NCI-H446 (cell line): Measurements from ENCODE around the gene DPP6.
"Not testable (repeated sequence)": the region's sequence is repeated elsewhere in the genome, so short reads cannot be mapped to it uniquely, and the experiment has no call there.

ENCODE experiments used
- DNase-seq, 2 experiments: peaks; one replicate each; lab custom pipeline; 2025; lab: John Stamatoyannopoulos, UW

The DPP6 gene

DNA sequence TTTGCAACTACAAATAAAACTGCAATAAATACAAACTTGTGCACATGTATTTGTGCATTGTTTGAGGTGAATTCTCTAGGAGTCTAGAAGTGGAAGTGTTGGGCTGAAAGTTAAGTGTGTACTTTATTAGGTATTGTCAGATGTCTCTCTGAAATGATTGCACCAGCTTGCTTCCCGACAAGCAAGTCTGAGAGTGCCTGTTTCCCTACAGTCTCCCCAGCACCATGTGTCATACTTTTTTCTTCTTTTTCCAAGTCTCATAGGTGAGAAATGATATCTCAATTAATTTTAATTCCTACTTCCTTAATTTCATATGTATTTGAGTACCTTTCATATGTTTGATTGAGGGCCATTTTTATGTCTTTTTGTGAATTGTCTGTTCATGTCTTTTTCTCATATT lies 614.6 kb downstream of the DPP6 start:
- no peak for DNase-seq

- DNase-seq, result no peak
These were observed 620.6 kb downstream of the DPP6 start for GRCh38 chr7:154672659-154673415.

DNA sequence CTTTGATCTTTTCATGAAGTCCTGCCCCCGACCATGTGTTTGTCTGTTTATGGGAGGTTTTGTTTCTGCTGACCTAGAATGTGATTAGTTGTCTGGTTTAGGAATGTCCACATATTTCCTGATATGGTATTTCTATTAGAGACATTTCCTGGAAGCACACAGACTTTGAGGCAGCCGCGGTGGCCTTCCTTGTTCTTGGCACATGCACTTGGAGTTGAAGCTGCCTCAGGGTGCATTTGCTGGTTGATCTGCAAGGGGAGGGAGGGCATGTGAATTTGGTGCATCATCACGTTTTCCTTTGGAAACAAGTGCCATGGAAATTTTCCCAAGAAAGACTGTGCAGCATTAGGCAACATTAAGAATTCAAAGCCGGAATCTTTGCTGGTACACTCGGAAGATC lies 622.0 kb downstream of the DPP6 start:
- no peak for DNase-seq

GRCh38 chr7:154675560-154675959 lies 623.4 kb downstream of the DPP6 start:
- DNase-seq, result no peak

GRCh38 chr7:154676033-154676421 lies 623.8 kb downstream of the DPP6 start:
- not testable (repeated sequence) for DNase-seq

DNA sequence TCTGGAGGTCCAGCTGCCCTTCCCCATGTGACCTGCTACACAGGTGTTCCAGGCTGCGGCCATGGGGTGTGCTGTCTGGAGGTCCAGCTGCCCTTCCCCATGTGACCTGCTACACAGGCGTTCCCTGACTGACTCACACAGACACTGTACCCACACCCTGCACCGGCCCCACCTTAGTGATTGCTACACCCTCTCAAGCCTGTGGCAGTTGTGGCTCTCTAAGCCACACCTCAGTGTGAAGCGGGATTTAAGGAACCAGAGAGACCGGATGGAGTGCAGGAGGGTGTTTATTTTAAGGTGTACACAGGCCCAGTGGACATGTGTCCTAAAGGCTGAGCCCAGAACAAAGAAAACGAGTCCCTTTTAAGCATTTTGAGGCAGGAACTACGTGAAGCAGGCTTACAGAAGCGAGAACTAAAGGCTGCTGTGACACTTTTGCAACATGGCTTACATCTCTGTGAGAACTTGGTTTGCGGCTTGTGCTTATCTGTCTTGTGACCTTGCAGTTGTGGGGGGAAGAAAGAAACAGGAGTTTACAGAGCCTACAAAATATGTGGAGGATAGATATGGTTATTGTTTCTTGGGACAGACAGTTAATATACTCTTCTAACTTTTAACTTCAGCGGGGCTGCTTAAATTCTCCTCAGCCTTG lies 624.4 kb downstream of the DPP6 start:
- no peak for DNase-seq

GRCh38 chr7:154677454-154677853 lies 625.3 kb downstream of the DPP6 start:
- DNase-seq, result no peak

DNA sequence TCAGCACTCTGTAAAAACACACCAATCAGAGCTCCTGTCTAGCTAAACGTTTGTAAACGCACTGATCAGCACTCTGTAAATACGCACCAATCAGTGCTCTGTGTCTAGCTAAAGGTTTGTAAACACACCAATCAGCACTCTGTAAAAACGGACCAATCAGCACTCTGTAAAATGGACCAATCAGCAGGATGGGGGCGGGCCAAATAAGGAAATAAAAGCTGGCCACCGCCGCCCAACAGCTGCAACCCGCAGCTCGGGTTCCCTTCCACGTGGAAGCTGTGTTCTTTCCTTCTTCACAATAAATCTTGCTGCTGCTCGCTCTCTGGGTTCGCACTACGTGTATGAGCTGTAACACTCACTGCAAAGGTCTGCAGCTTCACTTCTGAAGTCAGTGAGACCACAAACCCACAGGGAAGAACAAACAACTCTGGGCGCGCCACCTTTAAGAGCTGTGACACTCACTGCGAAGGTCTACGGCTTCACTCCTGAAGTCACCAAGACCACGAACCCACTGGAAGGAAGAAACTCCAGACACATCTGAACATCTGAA lies 625.9 kb downstream of the DPP6 start:
- not testable (repeated sequence) for DNase-seq

- DNase-seq, result no peak
These were observed 627.3 kb downstream of the DPP6 start for GRCh38 chr7:154679379-154680053.

GRCh38 chr7:154680894-154681659 lies 628.9 kb downstream of the DPP6 start:
- DNase-seq, result no peak

DNA sequence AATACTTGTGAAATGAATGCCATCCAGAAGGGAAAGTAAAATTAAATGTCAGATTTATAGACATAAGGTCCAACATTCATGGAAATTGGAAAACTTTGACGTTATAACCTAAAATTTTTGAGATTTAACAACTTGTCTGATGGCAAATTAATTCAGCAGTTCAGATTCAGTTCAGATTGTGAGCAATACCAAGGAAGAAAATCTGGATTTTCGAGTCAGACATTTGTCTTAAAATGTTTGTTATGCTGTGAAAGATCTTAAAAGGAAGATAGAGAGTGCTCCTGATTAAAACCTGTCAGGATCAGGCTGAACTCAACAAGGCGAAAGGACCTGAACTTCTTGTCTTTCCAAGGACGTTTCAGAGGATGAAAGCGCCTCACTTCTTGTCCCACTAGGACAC lies 629.8 kb downstream of the DPP6 start:
- DNase-seq, result no peak

GRCh38 chr7:154684666-154685563 lies 632.7 kb downstream of the DPP6 start:
- no peak for DNase-seq

- no peak for DNase-seq
These were observed 633.3 kb downstream of the DPP6 start for GRCh38 chr7:154685564-154685901.

DNA sequence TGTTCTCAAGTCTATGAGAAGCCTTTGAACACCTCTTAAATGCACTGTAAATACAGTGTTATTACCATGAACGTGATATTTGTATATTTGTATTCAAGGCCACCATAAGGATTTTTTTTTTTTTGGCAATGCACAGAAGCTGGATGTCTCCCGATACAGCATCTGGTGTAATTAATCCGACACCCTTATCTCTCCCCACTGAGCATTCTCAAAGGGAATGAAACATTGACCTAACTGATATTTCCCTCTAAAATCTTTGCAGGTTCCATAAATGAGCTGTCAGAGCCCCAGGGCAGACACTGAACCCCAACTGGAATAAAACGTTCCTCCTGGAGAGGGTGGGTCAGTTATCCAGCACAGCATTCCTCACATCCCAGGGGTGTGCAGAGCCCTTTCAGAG lies 634.1 kb downstream of the DPP6 start:
- no peak for DNase-seq

DNA sequence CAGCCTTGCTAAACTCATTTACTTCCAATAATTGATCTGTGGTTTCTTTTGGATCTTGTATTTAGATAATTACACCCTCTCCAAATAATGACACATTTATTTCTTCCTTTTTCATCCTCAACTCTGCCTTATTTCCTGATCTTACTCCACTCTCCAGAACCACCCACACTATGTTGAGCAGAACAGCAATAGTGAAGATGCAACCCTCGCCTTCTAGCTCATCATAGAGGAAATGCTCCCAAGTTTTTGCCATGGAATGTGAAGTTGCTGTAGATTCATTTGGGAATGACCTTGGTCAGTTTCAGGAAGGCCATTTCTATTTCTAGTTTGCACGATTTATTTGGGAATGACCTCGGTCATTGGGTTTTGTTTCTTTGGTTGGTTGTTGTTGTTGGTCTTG lies 636.8 kb downstream of the DPP6 start:
- no peak for DNase-seq

- no peak for DNase-seq
These were observed 638.2 kb downstream of the DPP6 start for GRCh38 chr7:154690411-154690810.

DNA sequence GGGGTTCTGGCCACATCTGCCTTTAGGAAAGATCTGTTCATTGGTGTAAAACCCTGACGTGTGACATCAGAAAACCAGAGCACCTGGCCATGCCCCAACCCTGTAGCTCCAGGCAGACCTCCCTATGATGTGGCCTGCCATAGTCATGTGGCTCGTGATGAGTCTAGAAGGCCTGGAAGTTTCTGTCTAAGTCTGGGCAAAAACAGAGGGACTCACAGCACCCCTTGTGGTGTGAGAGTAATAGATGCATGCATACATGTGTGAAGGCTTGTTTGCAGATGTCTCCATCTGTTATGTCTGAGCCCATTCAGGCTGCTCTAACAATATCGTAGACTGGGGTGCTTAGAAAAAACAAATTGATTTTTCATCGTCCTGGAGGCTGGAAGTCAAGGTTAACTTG lies 641.5 kb downstream of the DPP6 start:
- DNase-seq, result no peak

GRCh38 chr7:154695836-154696235 lies 643.6 kb downstream of the DPP6 start:
- no peak for DNase-seq

DNA sequence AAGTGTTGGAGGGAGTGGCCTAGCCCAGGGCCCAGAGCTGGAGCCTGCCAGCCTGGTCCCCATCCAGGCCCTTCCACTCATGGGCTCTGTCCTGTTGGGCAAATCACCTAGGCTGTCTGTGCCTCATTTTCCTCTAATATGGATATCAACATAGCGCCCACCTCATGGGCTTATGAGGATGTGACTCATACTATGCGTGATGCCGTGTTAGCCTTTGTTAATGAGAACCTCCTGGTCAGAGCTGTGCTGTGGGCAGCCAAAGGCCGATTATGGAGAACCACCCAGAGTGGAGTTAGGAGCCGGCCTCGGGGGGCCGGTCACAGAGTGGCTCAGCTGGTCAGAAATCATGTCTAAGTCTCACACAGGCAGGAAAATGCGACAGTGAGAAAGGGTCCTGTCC lies 644.4 kb downstream of the DPP6 start:
- DNase-seq, result no peak

GRCh38 chr7:154698726-154699291 lies 646.6 kb downstream of the DPP6 start:
- peak in 1 of 2 experiments; percentile 4 for DNase-seq

DNA sequence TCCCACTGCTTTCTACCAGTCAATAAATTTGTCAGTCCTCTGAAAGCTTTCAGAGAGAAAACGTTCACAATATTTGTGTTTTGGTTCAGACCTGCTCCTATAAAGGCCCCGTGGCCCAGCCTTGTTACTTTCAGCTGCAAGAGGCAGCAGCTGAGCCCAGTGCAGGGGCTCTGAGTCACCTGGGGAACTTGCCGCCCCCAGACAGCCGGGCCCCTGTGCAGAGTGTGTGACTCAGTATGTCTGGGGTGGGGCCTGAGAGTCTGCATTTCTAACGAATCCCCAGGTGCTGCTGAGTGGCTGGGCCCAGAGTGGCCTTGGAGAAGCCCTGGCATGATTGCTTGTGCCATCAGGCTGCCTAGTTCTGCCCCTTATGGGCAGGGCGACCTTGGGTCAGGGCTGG lies 647.2 kb downstream of the DPP6 start:
- no peak for DNase-seq
